H1 (cell line): ENCODE data around the gene HIPK3. TPM values are rescaled to one million over a fixed set of nuclear protein-coding genes. Genes with fewer than 3 reads are reported as not detected.

Experiments
- CTCF ChIA-PET: fragments of 300-600 bp; sonication (Branson Sonifier 250); formaldehyde crosslinking; loops from one replicate; lab custom pipeline; 2021; ENCODE audit not compliant: partially characterized antibody; lab: Charles Lee
- POLR2A ChIA-PET: fragments of 300-600 bp; sonication (Branson Sonifier 250); formaldehyde crosslinking; loops from one replicate; lab custom pipeline; 2021; ENCODE audit warnings: inconsistent platforms; ENCODE audit not compliant: partially characterized antibody; lab: Charles Lee
- DNase-seq, 2 experiments: peaks; one replicate each; pipeline versions ENCODE4 v3.0.0 to v3.0.0-alpha.2; 2010 to 2022; ENCODE audit warnings: low spot score in 2 of 2, low read depth in 1 of 2, mixed read lengths in 1 of 2
- FAIRE-seq: peaks from 2 replicates; lab custom pipeline; 2011; peaks lifted over from hg19 to GRCh38; lab: Jason Lieb, UNC
- H2AFZ ChIP-seq: 2 replicates; pipeline ENCODE4 v1.8.1; 2012; ENCODE audit warnings: low read length, inconsistent platforms
- H2AK5ac ChIP-seq: 2 replicates; pipeline ENCODE4 v1.6.1; 2013; ENCODE audit warnings: low read depth, low read length
- H2BK120ac ChIP-seq: replicated peaks from 2 replicates; pipeline ENCODE3; 2013; ENCODE audit warnings: low read depth, low read length, inconsistent platforms
- H2BK12ac ChIP-seq: 2 replicates; pipeline ENCODE4 v1.6.1; 2013; ENCODE audit warnings: low read depth, low read length
- H2BK15ac ChIP-seq: 2 replicates; pipeline ENCODE4 v1.6.1; 2013; ENCODE audit warnings: low read length
- H2BK20ac ChIP-seq: 2 replicates; pipeline ENCODE4 v1.6.1; 2013; ENCODE audit warnings: low read length
- H2BK5ac ChIP-seq: 2 replicates; pipeline ENCODE4 v1.6.1; 2013; ENCODE audit warnings: low read depth, low read length
- H3K14ac ChIP-seq: 2 replicates; pipeline ENCODE4 v1.6.1; 2013; ENCODE audit warnings: inconsistent platforms; ENCODE audit not compliant: insufficient read length
- H3K18ac ChIP-seq: 2 replicates; pipeline ENCODE4 v1.6.1; 2013; ENCODE audit warnings: low read length; ENCODE audit errors: extremely low read depth
- H3K23ac ChIP-seq: 2 replicates; pipeline ENCODE4 v1.6.1; 2013; ENCODE audit warnings: inconsistent platforms; ENCODE audit not compliant: insufficient read length
- H3K23me2 ChIP-seq: 2 replicates; pipeline ENCODE4 v1.6.1; 2013; ENCODE audit warnings: low read depth, low read length
- H3K27ac ChIP-seq: 2 replicates; pipeline ENCODE4 v1.6.1; 2011; ENCODE audit warnings: low read depth, low read length, inconsistent platforms
- H3K27me3 ChIP-seq, 4 experiments: replicated peaks in 1 of 4; 1 replicate in 1 of 4; 2 replicates in 3 of 4; pipeline versions ENCODE4 v1.6.1 to v1.8.1; 2011 to 2013; ENCODE audit warnings: low read length in 3 of 4, mild to moderate bottlenecking in 3 of 4, inconsistent platforms in 2 of 4, mixed read lengths in 2 of 4, moderate library complexity in 1 of 4; ENCODE audit not compliant: control insufficient read depth in 3 of 4, insufficient read depth in 3 of 4; ENCODE audit errors: extremely low read depth in 1 of 4
- H3K36me3 ChIP-seq, 4 experiments: 2 replicates each; pipeline versions ENCODE4 v1.6.1 to v1.8.1; 2011 to 2013; ENCODE audit warnings: mild to moderate bottlenecking in 4 of 4, low read length in 3 of 4, moderate library complexity in 2 of 4, control low read depth in 1 of 4, inconsistent platforms in 1 of 4; ENCODE audit not compliant: insufficient read depth in 4 of 4, control insufficient read depth in 2 of 4
- H3K4ac ChIP-seq: replicated peaks from 2 replicates; pipeline ENCODE3; 2013; ENCODE audit warnings: low read length, low read depth, mixed read lengths, inconsistent platforms; ENCODE audit not compliant: insufficient read length
- H3K4me1 ChIP-seq, 4 experiments: replicated peaks in 1 of 4; 1 replicate in 1 of 4; 2 replicates in 3 of 4; pipeline versions ENCODE4 v1.6.1 to v1.8.1; 2011 to 2013; ENCODE audit warnings: low read length in 3 of 4, inconsistent platforms in 2 of 4, mixed read lengths in 1 of 4; ENCODE audit not compliant: insufficient read depth in 4 of 4, control insufficient read depth in 3 of 4
- H3K4me2 ChIP-seq, 2 experiments: 2 replicates each; pipeline versions ENCODE4 v1.6.1 to v1.8.1; 2011 to 2013; ENCODE audit warnings: low read depth in 2 of 2, low read length in 2 of 2, control low read depth in 1 of 2, inconsistent platforms in 1 of 2, mild to moderate bottlenecking in 1 of 2; ENCODE audit not compliant: insufficient read depth in 1 of 2
- H3K4me3 ChIP-seq, 4 experiments: fragments of 200-600, 300-600 bp in 1 of 4; sonication (generic), shearing (Covaris generic), sonication (Bioruptor Twin) in 1 of 4; 2 replicates each; pipeline versions ENCODE4 v1.5.1 to v1.8.1; 2011 to 2016; ENCODE audit warnings: low read length in 4 of 4, low read depth in 3 of 4, control low read depth in 2 of 4, inconsistent platforms in 2 of 4, mild to moderate bottlenecking in 2 of 4, mixed read lengths in 1 of 4, moderate library complexity in 1 of 4; ENCODE audit not compliant: insufficient read depth in 2 of 4; ENCODE audit errors: extremely low read depth in 1 of 4
- H3K56ac ChIP-seq: replicated peaks from 2 replicates; pipeline ENCODE3; 2013; ENCODE audit warnings: low read depth, mild to moderate bottlenecking, mixed read lengths, low read length, inconsistent platforms; ENCODE audit not compliant: insufficient read length
- H3K79me1 ChIP-seq: 2 replicates; pipeline ENCODE4 v1.6.1; 2013; ENCODE audit warnings: low read depth, low read length, control low read depth
- H3K79me2 ChIP-seq, 2 experiments: 2 replicates each; pipeline versions ENCODE4 v1.6.1 to v1.8.1; 2012 to 2013; ENCODE audit warnings: low read length in 2 of 2, mild to moderate bottlenecking in 2 of 2, inconsistent platforms in 1 of 2; ENCODE audit not compliant: insufficient read depth in 2 of 2, control insufficient read depth in 1 of 2
- H3K9ac ChIP-seq, 4 experiments: replicated peaks in 1 of 4; 1 replicate in 1 of 4; 2 replicates in 3 of 4; pipeline versions ENCODE4 v1.6.1 to v1.8.1; 2011 to 2013; ENCODE audit warnings: low read depth in 3 of 4, low read length in 3 of 4, control low read depth in 2 of 4, mild to moderate bottlenecking in 2 of 4, moderate library complexity in 2 of 4, inconsistent platforms in 1 of 4; ENCODE audit errors: extremely low read depth in 1 of 4
- H3K9me3 ChIP-seq, 2 experiments: 2 replicates each; pipeline versions ENCODE4 v1.6.1 to v1.8.1; 2012 to 2013; ENCODE audit warnings: mild to moderate bottlenecking in 2 of 2, moderate library complexity in 2 of 2, control low read depth in 1 of 2, inconsistent platforms in 1 of 2, low read depth in 1 of 2, low read length in 1 of 2, mixed read lengths in 1 of 2; ENCODE audit not compliant: insufficient read depth in 2 of 2
- H4K20me1 ChIP-seq, 2 experiments: replicated peaks in 1 of 2; 2 replicates each; pipeline versions ENCODE3 to v1.8.1; 2011 to 2013; ENCODE audit warnings: inconsistent platforms in 2 of 2, low read length in 2 of 2, mild to moderate bottlenecking in 1 of 2; ENCODE audit not compliant: insufficient read depth in 2 of 2, control insufficient read depth in 1 of 2
- H4K5ac ChIP-seq: 2 replicates; pipeline ENCODE4 v1.6.1; 2013; ENCODE audit warnings: low read length, low read depth, mixed read lengths, inconsistent platforms; ENCODE audit not compliant: insufficient read length
- H4K8ac ChIP-seq: 2 replicates; pipeline ENCODE4 v1.8.0; 2013; ENCODE audit warnings: mild to moderate bottlenecking, moderate library complexity, low read length, inconsistent platforms; ENCODE audit not compliant: insufficient read depth; ENCODE audit errors: extremely low read depth
- H4K91ac ChIP-seq: replicated peaks from 2 replicates; pipeline ENCODE3; 2013; ENCODE audit warnings: low read length, mixed read lengths, inconsistent platforms; ENCODE audit not compliant: insufficient read length
- BCL11A ChIP-seq, 2 experiments: IDR thresholded peaks; one replicate each; pipeline ENCODE4 v1.6.1; 2011; ENCODE audit warnings: low read depth in 2 of 2, low read length in 2 of 2, mild to moderate bottlenecking in 2 of 2
- NRF1 ChIP-seq: IDR thresholded peaks from 2 replicates; pipeline ENCODE4 v1.6.1; 2011; ENCODE audit warnings: mild to moderate bottlenecking, low read depth, low read length, improper control_type of control experiment
- SIX5 ChIP-seq: IDR thresholded peaks from 2 replicates; pipeline ENCODE4 v1.6.1; 2011; ENCODE audit warnings: mild to moderate bottlenecking, low read depth, low read length
- SUZ12 ChIP-seq: fragments of 200-600 bp; sonication (generic); IDR thresholded peaks from 2 replicates; pipeline ENCODE4 v1.6.1; 2012; ENCODE audit warnings: mild to moderate bottlenecking, inconsistent platforms, low read length, moderate library complexity, mixed read lengths
- WGBS, 2 experiments: shearing (Covaris generic) in 1 of 2; methylation state at CpG; one replicate each; pipeline versions ENCODE4 v1.1.6 to v1.1.7; 2013 to 2015; ENCODE audit warnings: low lambda C conversion rate in 2 of 2, mixed read lengths in 2 of 2, inconsistent platforms in 1 of 2, low coverage in 1 of 2, missing lambda C conversion rate in 1 of 2; ENCODE audit not compliant: insufficient replicate concordance in 2 of 2, insufficient coverage in 1 of 2, insufficient read length in 1 of 2; ENCODE audit errors: extremely low coverage in 1 of 2, missing lambda C conversion rate in 1 of 2; 5-methylcytosine and 5-hydroxymethylcytosine counted together
- polyA plus RNA-seq, 7 experiments: library from polyadenylated mRNA; depleted of rRNA in 3 of 7; stranded (reverse) in 5 of 7; unstranded in 2 of 7; fragments of >200 nt in 5 of 7; fragments of 200-250 nt in 2 of 7; gene quantifications; 1 replicate in 5 of 7; 2 replicates in 1 of 7; 4 replicates in 1 of 7; pipeline versions ENCODE4 v1.2.1 to v1.2.3, GENCODE V29; 2011 to 2013; ENCODE audit warnings: missing spikeins in 2 of 7, mixed read lengths in 2 of 7
- total RNA-seq: library from RNA; stranded (reverse); fragmentation: NEBNext Ultra II Directional; extraction: Animal tissue kit (Norgen Biotek cat#: 25700); gene quantifications from 2 replicates; pipeline ENCODE4 v1.2.1, GENCODE V29; 2021

HIPK3 gene
- total and polyA plus RNA-seq, 2 of the 8 experiments (the other 6 are each of a cell fraction or from before 2014, with no cell fraction given), result 5.0 to 22.3 TPM

GRCh38 chr11:33324302-33324985 is 67.3 kb downstream of the HIPK3 start:
- WGBS, 2 experiments, result 87% methylated on average over 4 of the region's 4 CpGs; no CpG with 5 or more reads in 1 of the 2 experiments
- FAIRE-seq (no peak), DNase-seq (no peak)
- H3K27me3 ChIP-seq, result no peaks in the 10 kb centered on the region
- peaks cover 0 to 27% of the 10 kb centered on the region in 2 experiments; a peak in 2 of 4 replicates for H3K79me2 ChIP-seq
- no peak overlapping the region for H3K18ac ChIP-seq
- no peaks in the 10 kb centered on the region; the same call in 1 of the 2 replicates for H3K23me2 ChIP-seq
- H3K14ac ChIP-seq, result no peak overlapping the region
- no peak overlapping the region for H4K8ac ChIP-seq
- no peak overlapping the region for H3K4me2 ChIP-seq
- peaks cover 0 to 5% of the 10 kb centered on the region in 2 experiments for H4K20me1 ChIP-seq
- no peak overlapping the region for H3K9ac ChIP-seq
- H3K27ac ChIP-seq, result no peak overlapping the region
- H3K36me3 ChIP-seq, result no peaks in the 10 kb centered on the region
- H4K91ac ChIP-seq, result no peak overlapping the region
- ChIA-PET POLR2A (interaction anchor here (0.9 kb wide), 1 partner anchor 174 kb away, joined by 3 read pairs; no protein-coding TSS in a partner anchor), CTCF (interaction anchor here (0.7 to 1.1 kb wide), 2 partner anchors 158 to 186 kb away, joined by 3 to 5 read pairs; no protein-coding TSS in a partner anchor)
- H3K23ac ChIP-seq, result no peak overlapping the region
- H2AFZ ChIP-seq, result no peak overlapping the region
- no peak overlapping the region for H2BK12ac ChIP-seq
- H2BK120ac ChIP-seq, result no peak overlapping the region
- H2BK20ac ChIP-seq, result no peak overlapping the region
- no peak overlapping the region for H3K56ac ChIP-seq
- H3K79me1 ChIP-seq, result no peaks in the 10 kb centered on the region
- peaks cover 0 to 6% (median 0%) of the 10 kb centered on the region in 4 experiments; a peak in 1 of 7 replicates for H3K4me1 ChIP-seq
- no peak overlapping the region for H3K4me3 ChIP-seq
- H3K4ac ChIP-seq, result no peak overlapping the region
- no peak overlapping the region for H4K5ac ChIP-seq
- no peak overlapping the region for H2BK5ac ChIP-seq
- no peaks in the 10 kb centered on the region for H3K9me3 ChIP-seq
- no peak overlapping the region for H2BK15ac ChIP-seq
- no peak overlapping the region for H2AK5ac ChIP-seq
- TF ChIP-seq SUZ12 (no peak), SIX5 (no peak), BCL11A (IDR thresholded peaks at IDR 0.05; ENCODE audit: low read depth in 2 of 2, low read length in 2 of 2) (no peak), NRF1 (no peak)
